G401 (cell line): ENCODE data around the gene GYG1. TPM values are rescaled to one million over a fixed set of nuclear protein-coding genes. Genes with fewer than 3 reads are reported as not detected.
"Not testable (repeated sequence)": the region's sequence is repeated elsewhere in the genome, so short reads cannot be mapped to it uniquely, and the experiment has no call there.

Experiments
- DNase-seq: peaks from one replicate; pipeline ENCODE4 v3.0.0-alpha.2; 2015; ENCODE audit warnings: low spot score
- in situ Hi-C: cut with HindIII; loops from 2 replicates; pipeline ENCODE4 v1.10.0; 2016; ENCODE audit warnings: low sequenced_read_pairs, mixed read lengths
- total RNA-seq: library from RNA; depleted of rRNA; stranded (reverse); fragments of >200 nt; shearing (Covaris generic); gene quantifications from 2 replicates; pipeline ENCODE4 v1.2.3, GENCODE V29; 2014

GYG1 gene
- total RNA-seq, 1 experiment from 2014 or later: 120 TPM

DNA sequence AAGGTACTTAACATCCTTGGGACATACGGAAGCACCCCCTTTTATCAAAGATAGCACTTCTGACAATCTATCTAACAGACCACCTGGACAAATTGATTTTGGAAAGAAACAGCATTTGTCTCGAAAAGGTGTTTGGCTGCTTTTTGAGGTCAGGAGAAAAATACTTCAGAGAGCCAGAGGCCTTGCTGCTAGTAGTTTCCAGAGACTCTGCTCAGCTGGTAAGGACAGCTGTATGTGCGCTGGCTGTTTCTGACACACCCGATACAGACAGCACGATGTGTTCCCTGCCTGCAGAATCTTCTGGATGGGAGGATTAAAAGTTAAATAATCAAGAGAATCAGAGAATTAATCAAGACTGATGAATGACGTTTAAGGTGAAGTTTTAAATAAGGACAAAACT is 15.6 kb upstream of the GYG1 start:
- DNase-seq: no peak
- in situ Hi-C loops: no loop called here

DNA sequence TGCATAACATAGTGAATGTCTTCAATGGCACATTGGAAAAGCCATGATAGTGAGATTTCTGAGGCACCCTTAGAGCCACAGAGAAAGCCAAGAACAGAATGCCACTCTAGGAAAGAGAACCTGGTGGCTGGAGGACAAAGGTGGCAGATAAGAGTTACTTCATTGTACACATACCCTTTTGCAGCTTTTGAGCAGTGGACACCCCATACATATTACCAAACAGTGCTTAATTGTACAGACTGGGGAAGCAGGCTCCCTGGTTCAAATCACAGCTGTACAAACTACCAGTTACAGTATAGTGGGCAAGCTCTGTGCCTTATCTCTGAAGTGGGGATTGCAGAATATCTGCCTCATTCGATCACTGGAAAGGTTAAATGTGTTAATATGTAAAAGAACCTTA is 10.1 kb upstream of the GYG1 start:
- in situ Hi-C loops: no loop called here
- no peak for DNase-seq

DNA sequence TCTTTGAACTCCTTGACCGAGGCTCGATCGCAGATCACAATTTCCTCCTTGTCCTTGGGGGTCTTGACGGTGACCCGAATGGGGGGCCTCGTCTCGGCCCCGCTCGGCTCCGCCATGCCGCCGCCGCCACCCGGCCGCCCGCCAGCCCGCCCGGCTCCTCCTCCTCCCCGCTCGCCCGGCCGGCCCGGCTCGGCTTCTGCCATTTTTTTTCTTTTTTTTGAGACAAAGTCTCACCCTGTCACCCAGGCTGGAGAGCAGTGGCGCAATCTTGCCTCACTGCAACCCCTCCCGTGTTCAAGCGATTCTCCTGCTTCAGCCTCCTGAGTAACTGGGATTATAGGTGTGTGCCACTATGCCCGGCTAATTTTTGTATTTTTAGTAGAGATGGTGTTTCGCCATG is 3.8 kb upstream of the GYG1 start:
- DNase-seq, in situ Hi-C loops: not testable (repeated sequence)

DNA sequence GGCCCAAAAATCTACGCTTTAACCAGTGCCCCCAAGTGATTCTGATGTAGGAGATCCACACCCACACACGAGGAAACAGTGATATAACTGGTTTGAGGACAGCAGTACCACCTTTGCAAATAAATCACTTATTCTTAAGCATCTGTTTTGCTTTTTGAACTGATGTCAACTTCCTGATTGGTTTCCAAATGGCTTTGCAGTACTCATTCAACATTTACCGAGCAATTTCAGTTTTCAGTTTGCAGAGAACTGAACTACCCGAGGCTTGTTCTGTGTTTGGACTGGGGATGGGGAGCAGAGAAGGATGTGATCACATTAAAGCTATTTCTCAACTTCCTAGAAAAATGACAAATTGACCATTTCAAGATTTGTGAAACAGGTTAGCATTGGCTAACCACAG is 1.1 kb upstream of the GYG1 start:
- peak; percentile 16 for DNase-seq
- in situ Hi-C loops: no loop called here

DNA sequence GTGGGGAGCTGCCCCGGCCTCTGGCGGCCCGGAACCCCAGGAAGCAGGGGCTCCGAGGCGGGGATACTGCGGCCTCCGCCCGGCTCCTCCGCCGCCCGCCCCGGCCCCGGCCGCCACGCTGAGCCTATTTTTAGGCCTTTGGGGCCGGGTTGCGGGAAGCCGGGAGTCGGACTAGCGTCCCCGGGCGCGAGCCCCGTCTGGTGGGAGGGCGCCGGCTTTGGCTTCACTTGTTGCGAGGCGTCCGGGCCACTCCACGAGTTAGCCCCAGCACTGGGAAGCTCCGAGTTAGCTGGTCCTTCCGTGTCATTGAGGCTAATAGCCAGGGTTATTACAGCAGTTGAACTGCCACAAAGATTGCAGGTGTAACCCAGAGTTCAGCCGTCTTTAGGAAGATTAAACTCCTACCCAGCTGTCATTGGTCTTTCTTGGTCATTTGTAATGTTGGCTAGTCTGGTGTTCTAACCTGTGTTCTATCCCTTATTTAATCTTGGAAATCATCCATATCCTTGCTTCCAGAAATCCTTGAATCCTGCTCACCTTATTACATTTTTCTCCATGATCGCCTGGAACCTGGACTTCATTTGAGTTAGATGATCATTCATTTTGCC is 791 bp downstream of the GYG1 start:
- DNase-seq: peak; percentile 44
- in situ Hi-C loops: no loop called here

DNA sequence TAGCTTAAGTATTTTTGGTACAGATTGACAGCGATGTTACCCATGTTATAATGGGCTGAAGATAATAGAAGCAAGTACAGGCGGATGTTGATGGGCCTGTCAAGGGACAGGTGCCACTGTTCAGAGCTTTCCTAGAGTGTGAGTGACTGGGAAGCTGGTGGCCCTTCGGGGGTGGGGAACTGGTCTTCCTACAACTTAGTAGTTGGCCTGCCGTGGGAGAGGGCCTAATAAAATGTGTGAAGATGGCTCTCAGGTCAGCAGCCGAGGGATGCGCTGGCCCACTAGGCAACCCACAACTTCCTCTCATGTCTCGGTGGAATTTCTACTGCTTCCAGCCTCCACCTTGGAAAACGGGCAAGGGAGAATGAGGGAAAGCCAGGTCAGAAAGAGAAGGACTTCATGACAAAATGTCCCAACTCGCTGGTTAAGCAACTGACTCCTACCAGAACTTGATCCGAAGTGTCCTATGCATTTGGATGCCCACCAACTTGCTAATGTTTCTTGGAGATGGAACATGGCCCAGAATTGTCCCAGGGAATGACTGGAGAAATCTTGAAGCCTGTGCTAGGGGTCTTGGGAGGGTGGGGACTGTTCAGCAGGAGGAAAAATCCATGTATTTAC is 1.4 kb downstream of the GYG1 start:
- in situ Hi-C loops: no loop called here
- no peak for DNase-seq

DNA sequence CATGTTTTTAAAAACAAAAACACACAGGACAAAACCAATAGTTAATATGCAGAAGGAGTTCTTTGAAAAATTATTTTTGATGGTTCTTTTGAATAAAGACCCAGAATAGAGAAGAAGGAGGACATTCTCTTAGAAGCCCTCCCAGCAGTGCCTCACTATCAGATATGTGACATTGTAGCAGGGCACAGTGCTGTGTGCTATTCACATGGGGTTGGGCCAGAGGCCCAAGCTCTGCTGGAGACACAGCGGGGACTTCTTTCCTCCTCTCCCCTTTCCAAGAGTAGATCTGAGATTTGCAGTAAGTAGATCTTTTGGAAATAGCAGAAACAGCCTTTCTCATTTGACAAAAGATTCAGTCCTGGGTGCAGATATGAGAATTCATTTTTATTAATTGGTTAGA is 6.3 kb downstream of the GYG1 start:
- DNase-seq: no peak
- in situ Hi-C loops: no loop called here

DNA sequence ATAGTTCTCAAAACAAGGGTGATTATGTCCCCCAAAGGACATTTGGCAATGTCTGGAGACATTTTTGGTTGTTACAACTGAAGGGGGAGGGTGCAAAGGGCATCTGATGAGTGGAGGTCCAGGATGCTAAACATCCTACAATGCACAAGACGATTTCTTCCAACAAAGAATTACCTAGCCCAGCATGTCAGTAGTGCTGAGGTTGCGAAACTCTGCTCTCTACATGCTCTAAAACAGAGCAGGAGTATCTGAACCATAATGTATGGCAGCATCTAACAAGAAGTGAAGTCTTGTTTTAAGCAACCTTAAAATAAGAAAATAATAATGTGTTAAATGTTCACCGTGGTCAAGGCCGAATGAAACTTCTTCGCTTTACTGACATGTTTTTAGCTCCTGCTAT is 7.0 kb downstream of the GYG1 start:
- in situ Hi-C loops: no loop called here

DNA sequence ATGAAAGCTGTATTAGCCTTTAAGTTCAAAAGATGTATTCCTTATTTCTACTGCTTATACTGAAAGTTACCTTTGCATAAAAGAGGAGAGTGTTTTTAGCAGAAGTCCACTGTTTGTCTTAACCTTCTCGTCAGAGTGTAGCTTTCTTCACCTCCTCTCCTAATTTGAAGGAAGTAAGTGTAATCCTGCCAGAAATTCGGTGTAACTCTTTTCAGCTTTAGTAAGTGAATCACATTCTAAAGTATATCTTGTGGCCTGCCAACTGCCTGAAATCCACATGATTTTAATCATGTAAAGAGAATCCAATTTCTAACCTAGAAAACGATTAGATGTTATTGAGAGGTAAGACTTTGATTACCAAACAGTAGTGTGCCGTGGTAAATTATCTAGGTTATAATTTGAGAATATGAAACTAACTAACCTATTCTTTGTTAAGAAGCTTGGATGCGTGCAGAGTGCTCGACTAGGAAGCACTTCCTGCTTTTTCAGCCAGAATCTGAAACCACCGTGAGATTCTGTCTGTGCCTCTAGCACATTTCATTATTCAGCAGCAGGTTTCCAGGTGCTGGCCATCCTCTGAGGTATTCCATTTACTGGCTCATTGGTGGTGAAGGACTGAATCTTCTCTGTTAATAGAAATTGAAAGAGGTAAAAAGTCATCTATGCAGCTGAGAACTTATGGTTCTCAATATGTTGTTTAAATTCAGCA is 7.5 kb downstream of the GYG1 start:
- in situ Hi-C loops: no loop called here
- no peak for DNase-seq

More for the DNA sequence above, 7.0 kb downstream of the GYG1 start:
- DNase-seq: no peak

DNA sequence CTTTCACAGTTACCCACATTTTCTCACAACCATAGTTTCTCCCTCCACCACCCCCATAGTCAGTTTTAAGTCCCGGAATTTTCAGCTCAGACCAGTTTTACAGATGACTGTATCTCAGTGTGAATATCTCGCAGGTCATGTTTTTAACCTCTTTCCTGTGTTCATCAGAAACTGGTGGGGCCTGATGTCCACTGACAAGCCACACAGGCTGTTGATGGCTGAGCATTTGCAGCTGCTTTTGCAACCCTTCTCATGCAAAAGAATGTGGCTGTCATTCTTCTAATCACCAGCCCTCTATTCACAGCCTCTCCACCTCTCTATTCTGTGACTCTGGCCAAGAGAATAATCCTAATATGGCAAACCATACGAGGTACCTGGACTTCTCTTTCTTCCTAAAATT is 8.5 kb downstream of the GYG1 start:
- in situ Hi-C loops: no loop called here
- no peak for DNase-seq

DNA sequence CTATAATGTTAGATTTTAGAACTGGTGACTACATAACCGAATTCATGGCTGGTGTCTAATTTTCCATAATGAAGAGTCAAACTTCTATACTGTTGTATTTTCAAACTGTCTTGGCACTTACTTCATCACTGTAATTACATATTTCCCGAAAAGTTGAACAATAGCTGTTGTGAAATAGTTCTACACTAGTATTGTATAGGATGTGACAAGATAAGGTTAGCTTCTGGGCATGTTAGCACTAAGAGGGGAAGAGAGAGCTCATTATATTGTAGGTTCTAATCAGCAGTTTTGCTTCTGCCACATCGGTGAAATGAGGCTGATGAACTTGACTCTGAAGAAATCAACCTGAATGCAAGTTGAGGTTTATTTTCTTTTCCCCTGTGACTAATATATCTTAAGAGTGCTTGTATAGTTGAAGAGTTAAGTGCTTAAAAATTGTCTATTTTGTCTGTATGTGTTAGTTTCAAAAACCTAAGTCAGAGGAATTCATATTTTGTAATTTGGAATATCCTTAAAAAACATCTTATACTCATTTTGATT is 8.9 kb downstream of the GYG1 start:
- no peak for DNase-seq
- in situ Hi-C loops: no loop called here

DNA sequence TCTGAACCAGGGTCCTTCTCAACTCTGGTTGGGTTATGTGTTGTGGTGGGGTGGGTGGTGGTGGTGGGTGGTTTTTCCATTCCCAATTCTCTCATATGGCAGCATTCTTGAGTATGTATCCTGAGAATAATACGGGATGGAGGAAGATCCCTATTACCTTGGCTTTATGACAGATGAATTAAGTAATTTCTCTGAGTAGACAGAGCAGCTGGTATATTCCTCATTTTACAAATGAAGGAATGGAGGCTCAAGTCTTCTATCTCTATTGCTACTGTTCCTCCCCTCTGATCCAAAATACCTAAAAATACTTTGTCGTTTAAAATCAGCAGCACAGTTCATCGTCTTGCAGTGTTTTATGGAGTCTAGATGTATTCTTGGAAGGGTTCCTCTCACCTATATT is 10.4 kb downstream of the GYG1 start:
- in situ Hi-C loops: no loop called here
- DNase-seq: no peak

DNA sequence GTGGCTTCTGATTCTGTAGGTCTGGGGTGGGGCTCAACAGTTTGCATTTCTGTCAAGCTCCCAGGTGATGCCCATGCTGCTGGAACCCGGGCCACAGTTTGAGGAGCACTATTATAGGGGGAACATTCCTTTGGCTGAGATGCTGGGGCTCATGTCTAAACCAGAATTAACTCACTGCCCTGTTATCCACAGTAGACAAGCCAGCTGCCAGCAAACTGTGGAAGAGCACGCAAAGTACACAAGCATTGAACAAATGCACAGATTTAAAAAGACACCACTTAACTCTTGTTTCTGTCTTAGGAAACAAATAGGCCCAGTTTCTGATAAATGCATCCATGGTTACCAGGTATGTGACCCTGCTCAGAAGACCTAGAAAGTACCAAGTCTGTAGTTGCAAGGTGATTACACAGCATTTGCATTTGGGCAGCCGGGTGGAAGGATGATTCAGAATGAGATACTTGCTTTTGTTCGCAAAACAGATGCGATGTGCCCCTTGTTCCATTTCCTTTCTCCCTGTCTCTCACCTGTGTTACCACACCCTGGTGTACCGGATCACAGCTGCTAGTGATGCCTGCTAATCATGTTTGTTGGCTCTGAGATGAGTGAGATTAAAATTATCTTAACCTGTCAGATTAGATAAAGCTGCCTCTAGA is 12.4 kb downstream of the GYG1 start:
- DNase-seq: no peak
- in situ Hi-C loops: no loop called here

DNA sequence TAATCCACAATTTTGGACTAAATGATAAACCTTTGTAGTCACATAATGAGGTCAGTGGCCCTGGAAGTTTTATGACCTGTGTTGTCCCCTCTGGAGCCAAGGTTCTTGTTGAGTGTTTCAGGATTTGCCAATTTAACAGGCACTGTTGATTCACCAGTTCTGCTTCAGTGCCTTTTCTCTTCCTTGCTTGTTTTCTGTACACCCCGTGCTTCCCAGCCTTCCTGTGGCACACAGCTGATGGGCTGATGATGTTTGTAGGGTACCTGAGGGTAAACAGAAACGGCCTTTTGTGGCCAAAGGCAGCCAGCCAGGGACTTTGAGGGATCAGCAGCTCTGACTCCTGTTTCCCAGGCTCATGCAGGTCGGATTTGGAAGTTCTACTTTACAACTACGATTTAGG is 13.3 kb downstream of the GYG1 start:
- in situ Hi-C loops: no loop called here
- DNase-seq: peak; percentile 20

DNA sequence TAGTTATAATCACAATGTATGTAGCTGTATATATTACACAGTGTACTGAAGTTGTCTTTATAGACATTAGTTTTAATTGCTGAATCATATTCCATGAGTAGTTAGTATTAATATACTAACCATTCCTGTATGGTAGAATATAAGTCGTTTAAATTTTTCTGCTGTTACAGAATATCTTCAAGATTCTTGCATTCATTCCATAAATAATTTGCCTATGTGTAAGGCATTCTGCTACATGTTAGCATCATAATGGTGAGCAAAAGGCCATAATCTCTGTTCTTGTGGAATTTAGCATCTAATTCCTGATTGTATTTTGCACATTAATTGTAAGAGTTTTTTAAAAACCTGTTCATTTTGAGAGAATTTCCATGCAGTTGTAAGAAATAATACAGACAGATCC is 14.1 kb downstream of the GYG1 start:
- in situ Hi-C loops: no loop called here
- no peak for DNase-seq

DNA sequence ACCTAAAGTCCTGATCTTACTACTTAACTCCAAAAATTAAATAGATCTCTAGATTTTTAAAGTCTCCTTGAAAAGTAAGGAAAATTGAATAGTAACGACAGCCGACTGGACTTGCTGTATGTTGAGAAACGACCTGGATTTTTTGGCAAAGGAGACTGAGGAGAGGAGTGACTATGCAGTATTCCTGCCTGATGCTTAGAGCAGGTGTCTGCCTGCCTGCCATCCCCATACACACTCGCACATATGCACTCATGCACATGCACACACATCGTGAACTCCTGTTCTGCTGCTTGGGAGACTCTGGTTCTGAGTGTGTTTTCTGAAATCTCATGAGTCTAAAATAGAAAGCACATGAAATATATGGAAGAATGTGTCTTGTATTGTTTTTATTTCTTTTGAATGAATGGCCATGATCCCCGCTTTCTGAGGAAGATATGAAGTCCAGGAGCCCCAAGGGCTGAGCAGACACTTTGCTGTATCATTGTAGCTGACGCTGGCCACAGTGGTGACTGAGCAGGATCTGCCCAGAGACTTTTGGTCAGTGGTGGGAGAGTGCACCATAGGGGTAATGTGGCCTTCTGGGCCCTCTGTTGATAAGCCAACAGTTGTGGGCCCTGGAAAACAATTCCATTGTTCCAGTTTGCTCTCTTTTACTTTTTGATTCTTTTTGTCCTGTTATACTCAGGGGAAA is 16.4 kb downstream of the GYG1 start:
- DNase-seq: no peak
- in situ Hi-C loops: no loop called here

DNA sequence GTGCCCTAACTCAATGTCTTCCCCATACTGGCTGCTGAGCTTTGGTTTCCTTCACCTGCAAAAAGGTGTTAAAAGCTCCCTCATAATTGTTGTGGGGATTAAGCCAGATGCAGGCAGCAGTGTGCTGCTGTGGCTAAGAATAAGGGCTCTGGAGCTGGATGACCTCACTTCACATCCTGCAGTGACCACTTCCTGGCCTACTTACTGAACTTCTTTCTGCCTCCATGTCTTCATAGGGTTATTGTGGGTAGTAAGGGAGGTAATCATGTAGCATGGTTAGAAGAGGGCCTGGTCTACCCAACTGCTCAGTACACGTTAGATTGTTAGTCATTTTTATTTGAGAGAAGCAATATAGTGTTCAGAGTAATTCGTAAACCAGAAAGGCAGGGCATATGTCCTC is 18.4 kb downstream of the GYG1 start:
- in situ Hi-C loops: no loop called here

DNA sequence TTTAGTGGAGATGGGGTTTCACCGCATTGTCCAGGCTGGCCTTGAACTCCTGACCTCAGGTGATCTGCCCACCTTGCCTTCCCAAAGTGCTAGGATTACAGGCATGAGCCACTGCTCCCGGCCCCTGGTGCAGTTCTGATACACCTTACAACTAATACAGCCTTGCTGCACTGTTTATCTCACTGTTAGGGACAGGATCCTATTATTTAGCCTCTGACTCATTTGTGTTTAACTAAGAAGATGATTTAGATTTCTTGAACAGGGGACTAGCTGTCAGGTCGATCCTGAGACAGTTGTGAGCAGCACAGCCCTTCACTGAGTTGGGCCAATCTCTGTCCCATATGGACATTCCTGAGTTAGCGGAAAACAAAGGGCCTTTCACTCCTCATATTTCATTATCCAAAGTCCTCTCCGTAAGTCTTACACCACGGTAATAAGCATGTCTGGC is 19.2 kb downstream of the GYG1 start:
- DNase-seq: no peak
- in situ Hi-C loops: no loop called here

More for the DNA sequence above, 18.4 kb downstream of the GYG1 start:
- no peak for DNase-seq

DNA sequence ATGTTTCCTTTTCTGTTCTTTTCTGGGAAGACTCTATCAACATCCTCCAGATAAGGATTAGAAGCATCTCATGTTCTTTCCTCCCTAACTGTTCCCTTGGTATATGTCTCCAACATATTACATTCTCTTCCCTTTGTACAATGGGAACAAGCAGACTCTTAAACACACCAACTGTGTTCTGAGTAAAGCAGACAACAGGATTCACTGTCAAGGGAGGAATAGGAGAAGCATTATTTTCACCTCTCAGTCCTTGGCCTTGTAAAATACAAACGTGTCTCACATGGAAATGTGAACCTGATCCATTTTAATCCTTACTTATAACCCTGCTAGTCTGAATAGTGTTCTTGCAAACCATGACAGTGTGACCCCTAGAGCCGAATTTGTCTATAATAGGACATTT is 19.6 kb downstream of the GYG1 start:
- DNase-seq: no peak
- in situ Hi-C loops: no loop called here
